Kidney glomerular epithelial cell (primary cell): ENCODE measurements around the gene CERS2.

Experiments used
- DNase-seq: peaks from one replicate; lab custom pipeline; 2025; lab: John Stamatoyannopoulos, UW

The CERS2 gene

DNA sequence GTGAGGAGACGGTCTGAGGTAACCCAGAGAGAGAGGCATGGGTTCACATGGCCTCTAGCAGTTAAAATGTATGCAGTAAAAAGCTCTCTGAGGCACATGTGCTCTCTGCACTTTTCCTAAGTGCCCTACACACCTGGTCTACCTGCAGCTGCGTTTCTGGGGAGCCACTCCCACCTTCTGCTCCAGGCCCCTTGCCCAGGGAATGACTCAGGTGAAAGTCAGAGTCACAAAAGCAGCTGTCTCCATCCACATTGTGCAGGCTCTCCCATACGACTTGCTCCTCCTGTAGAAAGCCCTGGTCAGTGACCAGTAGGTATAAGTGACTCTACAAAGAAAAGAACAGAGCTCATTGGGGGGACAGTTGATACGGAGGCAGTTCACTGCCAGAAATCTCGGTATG, 23.3 kb upstream of the CERS2 start:
- DNase-seq: no peak

DNA sequence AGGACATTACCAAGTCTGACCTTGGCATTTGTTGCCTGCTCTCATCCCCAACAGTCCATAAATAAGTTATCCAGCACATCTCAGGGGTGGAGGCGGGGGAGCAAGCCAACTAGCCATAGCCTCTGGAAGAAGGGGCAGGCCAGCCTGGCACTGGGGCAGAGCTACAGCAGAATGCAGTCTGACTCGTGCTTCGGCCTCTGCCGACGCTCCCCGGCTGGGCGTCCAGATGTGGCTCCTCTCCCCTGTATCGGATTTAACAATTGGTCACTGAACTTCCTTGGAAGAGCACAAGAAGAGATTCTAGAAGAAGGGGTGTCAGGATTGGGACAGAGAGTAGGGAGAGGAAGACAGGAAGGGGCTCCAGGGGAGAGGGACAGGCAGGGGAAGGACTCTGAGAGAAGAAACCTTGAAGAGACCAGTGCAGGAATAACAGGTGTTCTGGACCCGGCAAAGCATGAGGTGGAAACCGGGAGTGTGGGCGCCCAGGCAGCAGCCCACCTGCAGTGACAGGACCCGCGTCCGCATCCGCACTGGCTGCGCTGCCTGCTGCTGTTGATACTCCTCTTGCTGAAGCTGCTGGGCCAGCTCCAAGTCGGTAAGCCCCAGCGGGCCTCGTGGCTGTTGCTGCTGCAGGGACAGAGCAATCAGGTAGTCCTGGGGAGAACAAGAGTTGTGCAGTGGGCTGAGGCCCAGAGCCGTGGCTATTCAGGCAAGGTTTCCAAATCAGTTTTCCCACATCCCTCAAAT, 22.7 kb upstream of the CERS2 start:
- DNase-seq: no peak

GRCh38 chr1:150995896-150996295, 21.3 kb upstream of the CERS2 start:
- DNase-seq: no peak

DNA sequence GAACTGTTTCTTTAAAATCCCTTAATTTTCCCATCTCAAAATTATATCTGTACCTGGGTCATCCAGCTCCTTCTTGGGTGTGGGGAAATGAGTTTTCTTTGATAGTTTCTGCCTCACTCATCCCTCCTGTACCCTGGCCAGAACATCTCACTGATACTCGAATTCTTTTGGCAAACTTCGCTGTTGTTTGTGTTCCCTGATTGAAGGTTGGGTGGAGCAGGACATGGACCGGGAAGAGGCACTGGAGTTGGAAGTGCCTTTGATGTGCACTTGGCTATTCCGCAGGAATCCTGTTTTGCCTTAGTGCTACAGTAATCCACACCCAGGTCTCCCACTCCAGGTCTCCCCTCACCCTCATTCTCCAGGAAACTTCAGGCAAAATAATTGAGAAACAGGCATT, 20.8 kb upstream of the CERS2 start:
- no peak for DNase-seq

DNA sequence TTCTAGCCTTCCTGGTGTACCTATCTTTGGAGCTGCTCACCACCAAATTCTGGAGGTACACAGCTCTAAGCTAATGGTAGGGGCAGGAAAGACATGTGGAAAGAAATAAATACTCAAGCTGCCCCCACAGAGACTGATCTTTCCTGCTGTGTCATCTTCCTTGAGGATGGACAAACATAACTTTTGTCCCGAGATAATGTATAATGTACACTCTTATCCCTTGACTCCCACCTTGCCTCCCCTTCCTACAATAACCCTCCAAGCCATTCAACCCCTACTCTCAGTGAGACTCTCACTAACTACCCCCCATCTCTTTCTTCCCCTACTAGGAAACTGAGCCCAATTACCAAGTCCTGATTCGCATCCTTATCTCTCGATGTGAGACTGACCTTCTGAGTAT, 19.6 kb upstream of the CERS2 start:
- DNase-seq: no peak

DNA sequence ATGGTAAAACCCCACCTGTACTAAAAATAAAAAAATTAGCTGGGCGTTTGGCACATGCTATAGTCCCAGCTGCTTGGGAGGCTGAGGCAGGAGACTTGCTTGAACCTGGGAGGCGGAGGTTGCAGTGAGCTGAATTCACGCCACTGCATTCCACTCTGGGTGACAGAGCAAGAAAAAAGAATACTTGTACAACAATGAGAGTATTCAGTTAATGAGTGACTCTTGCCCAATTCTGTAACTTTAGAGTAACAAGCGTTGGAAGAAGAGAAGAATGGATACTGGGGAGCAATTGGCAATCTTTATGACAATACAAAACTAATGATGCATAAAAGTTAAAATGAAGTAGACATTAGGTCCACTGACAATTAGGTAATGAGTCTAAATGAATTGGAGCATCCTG, 18.0 kb upstream of the CERS2 start:
- DNase-seq: peak; percentile 63

GRCh38 chr1:150987924-150988323, 13.3 kb upstream of the CERS2 start:
- DNase-seq: no peak

DNA sequence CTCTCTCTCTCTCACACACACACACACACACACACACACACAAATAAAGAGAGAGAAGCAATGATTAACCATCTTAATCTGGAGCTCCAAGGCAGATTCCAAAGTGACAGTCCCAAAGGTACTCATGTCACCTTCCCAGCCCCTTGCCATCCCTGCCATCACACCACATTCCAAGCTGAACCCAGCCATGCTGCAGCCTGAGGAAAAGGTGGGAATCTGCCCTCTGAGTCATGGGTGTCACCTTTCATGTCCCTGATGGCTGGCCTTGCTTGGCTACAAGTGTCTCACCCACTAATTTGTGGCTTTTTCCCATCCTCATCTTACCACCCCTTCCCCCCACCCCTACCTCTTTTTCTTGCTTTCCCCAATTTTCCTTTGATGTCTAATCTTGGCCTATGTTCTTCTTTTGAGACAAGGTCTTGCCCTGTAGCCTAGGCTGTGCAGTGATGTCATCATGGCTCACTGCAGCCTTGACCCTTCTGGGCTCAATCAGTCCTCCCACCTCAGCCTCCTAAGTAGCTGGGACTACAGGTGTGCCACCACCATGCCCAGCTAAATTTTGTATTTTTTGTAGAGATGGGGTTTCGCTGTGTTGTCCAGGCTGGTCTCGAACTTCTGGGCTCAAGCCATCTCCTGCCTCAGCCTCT, 10.7 kb upstream of the CERS2 start:
- DNase-seq: no peak

DNA sequence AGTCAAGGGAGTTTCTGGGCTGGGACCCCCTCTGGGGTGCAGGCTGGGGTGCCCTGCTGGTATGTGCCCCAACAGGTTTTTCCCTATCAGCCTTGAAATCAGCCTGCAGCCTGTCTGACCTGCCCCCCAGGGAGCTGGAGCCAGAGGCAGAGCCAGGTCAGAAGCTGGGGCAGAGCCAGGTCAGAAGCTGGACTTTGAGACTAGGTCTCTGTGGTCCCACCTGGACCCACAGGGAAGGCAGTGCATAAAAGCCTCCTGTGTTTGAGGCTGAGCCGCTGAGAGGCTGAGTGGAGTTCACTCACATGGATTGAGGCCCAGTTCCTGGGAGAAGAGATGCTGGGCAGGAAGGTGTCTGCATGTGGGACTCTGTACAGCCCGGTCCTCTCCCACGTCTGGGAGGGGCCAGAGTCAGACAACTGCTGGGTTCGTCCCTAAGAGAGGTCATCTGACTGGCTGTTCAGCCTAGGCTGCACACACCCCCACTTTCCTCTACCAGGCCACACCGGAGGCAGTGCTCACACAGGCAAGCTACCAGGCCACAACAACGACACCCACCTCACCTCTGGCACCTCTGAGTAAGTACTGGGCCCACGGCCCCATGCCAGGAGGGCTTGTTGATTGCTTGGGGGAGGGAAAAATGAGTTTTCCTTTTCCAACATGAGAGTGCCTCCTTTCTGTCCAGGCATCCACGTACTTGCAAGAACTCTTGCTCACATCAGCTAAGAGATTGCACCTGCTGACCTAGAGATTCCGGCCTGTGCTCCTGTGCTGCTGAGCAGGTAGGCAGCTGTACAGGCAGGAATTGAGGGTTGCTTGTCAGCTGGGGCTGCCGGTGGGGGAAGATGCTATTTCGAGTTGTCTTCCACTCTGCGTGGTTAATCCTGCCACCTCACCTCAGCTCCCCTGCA, 7.4 kb upstream of the CERS2 start, which contains the start of gene ANXA9:
Gene ANXA9, plus strand, starts transcription at position 488 of the 908 bp plus-strand sequence. CDS start 814 bp downstream, outside the sequence.
- peak; percentile 43 for DNase-seq

GRCh38 chr1:150981177-150981804, 6.7 kb upstream of the CERS2 start:
- no peak for DNase-seq

DNA sequence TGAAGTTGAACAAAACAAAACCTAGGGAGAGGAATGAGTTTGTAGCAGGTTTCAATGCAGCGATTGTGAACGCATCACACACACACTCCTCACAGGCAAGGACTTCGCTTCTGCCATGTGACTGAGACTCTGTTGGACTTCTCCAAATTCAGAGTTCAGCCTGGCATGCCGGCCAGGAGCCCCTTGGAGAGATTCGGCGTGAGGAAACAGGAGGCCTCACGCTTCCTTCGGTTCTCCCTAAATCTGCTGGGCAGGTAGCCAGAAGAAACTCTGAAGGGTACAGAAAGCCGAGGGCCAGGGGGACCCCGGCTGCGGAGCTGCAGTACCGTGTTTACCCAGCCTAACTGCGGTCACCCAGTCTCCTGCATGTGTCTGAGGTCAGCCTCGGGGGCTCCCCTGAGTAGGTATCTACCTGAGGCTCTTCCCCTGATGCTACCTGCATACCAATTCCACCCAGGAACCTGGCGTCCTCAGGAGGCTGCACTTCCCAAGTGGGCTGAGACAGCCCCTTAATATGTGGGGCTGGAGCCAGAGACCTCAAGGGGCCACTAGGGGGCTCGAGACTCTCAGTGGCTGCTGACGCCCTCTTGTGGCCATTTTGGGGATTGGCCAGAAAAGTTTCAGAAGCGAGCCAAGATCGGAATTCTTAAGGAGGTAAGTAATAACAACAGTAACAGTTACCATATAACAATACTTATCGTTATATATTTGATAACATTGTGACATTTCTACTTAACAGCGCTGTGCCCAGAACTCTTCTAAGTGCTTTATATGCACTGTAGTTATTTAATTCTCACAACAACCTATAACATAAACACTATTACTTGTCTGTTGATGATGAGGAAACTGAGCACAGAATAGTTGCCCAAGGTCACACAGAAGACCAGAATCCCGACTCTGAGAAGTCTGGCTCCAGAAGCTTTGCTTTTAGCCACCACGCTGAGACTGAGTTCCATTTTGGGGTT, 4.7 kb upstream of the CERS2 start:
- peak; percentile 88 for DNase-seq

DNA sequence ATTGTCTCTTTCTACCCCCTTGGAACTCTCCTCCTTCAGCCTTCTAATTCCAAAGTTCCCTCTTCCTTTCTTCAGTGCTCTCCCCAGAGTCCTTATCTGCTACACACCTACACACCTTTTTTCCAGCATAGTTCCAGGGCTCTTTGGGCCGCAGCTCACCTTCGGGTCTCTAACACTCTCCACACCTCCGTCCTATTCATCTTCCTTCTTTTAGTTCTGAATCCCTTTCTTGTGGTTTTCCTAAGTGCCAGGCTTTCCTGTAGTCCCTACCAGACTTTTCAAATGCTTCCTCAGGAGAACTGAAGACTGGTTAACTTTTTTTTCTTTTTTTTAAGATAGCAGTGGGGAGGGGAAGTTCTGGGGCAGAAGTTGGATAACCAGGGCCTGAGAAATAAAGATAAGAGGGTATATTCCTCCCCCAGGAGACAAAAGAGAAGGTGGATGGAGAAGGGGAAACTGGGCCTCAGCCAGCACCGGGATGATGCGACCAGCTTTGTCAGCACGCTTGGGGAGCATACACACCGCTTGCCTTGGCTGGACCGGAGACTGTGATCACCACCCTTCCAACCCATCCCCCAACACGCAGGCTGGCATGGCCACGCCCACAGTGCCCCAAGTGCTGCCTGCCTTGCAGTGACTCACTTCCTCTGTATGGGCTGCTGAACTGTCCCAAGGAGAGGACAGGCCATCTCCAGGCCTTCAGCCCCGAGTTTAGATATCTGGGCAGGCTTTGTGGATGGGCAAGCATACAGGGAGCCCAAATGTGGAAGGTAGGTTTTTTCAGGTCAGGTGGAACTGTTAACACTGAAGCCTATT, 2.5 kb upstream of the CERS2 start:
- DNase-seq: peak; percentile 51

DNA sequence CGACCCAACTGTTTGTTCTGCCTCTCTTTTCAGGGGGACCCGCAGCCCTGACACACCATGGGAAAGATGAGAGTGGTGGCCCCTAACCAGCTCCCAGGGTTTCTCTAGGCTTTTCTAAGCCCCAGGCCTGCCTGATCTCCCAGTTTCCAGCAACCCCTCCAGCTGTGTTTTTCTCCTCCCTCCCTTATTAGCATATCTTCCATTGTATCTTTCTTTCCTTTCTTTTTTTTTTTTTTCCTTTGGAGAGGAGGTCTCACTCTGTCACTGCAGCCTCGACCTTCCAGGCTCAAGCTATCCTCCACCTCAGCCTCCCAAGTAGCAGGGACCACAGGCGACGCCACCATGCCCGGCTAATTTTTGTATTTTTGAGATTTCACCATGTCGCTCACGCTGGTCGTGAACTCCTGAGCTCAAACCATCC, 1.8 kb upstream of the CERS2 start:
- DNase-seq: no peak

DNA sequence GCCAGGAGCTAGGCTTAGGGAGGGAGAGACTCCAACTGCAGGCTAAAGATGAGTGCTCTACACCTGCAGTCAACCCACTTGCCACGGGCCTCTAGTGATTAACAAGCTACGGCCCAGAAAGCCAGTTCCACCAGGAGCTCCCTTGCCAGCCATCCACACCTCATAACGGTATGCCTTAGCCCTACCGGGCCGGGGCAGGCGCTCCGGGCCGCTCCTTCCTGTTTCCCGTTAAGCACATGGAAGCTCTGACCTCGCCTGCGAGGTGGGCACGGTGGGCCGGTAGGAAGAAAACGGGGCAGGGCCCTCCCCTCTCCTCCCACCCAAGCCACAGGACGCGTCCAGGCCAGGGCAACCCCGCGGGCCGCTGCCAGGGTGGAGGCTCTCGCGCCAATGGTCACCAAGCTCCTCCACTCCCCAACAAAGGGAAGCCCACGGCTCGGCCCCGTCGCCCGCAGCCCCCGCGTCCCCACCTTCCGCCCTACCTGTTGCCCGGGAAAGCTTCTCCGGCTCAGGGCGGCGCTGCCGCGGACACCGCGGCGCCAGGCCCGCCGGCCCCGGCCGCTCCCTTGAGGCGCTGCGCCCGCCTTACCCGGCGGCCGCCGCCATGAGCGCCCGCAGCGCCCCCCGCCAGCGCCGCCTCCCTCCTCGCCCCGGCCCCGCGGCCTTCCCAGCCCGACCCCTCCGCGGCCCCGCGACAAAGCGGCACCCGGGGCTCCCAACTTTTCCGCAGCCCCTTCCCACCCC, 627 bp downstream of the CERS2 start:
- no peak for DNase-seq

- no peak for DNase-seq
These were observed 1.3 kb downstream of the CERS2 start for GRCh38 chr1:150973258-150973835.

DNA sequence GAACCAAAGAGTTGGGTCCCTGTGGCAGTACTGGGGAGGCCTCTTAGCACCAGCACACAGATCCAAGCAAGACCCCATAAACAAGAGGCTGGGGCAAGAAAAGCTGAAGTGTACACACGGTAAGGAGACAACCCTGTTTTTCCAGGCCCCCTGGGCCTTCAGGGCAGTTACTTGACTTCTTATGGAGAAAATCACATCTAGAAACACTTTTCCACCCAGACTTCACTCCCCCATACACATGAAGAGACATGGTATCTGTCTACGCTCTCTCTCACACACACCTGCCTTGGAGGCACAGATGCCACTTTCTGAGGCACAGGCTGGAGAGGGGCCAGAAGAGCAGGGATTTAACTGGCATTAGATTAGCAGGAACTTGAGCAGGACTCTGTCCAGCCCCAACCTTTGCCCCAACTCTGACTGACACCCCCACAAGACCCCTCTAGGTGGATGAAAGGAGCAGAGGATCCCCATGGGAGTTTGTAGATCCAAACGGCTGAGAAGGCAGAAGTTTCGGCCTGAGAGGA, 2.2 kb downstream of the CERS2 start:
- DNase-seq: no peak

DNA sequence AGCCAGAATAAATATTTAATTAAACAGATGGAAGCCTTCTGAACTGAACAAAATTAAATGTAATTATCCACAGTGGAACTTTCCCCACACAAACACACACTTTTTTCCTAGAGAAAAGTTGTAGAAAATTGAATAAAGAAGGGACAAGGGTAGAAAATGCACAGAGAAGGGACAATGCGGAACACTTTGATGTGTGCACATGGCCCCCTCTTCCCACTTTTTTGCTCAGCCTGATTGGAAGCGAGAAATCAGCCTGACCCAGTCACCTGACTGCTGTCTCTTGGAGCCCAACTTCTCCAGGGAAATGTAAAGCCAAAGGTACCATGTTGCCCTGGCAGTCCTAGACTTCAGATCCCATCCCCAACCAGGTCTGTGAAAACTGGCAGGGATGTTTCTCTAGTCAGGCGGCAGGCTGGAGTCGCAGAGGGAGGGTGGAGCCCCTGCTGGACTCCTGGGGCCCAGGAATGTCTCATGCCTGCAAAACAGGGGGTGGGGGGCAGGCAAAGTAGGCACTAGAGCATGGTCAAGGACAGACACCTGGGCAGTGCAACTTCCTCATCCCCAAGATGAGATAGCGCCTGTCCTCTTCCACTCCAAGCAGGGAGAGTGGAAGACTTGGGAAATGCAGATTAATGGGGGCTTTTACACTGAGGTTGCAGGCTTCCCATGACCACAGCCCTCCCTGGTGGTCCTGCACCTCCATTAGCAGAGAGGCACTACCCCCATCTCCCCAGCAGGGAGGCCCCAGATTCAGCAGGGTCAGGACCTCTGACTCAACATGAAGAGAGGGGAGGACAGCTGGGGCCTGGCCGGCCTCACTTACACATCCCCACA, 2.8 kb downstream of the CERS2 start:
- DNase-seq: no peak
